ENCODE results near the gene CYFIP1. TPM values are rescaled to one million over a fixed set of nuclear protein-coding genes. Genes with fewer than 3 reads are reported as not detected.
"Not testable (repeated sequence)": the region's sequence is repeated elsewhere in the genome, so short reads cannot be mapped to it uniquely, and the experiment has no call there.

The CYFIP1 gene
- polyA plus RNA-seq, 3 donors, result 47.1 to 85.5 (median 63.8) TPM

DNA sequence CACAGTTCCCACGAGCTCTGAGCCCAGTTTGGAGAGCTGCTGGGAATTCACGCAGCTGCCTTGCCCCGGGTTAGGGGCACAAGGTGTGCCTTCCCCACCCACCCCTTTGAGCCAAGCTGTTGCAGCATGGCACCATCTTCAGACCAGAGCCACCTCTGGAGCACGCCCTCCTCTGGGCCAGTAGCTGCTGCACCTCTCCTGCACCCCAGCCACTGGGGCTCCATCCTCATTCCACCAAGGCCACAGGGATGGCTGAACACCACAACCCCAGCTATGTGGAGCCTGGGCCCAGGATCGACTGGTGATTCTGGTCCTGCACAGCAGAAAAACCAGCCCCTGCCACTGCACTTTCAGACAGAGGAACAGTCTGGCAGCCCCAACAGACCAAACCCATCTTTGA lies 33.5 kb upstream of the CYFIP1 start:
- Mint-ChIP-seq H3K9me3 (no peaks in the 10 kb centered on the region), H3K27me3 (ENCODE audit: low read depth in 3 of 3) (no peaks in the 10 kb centered on the region), H3K27ac (peak overlapping the region in 1 of 7 donors; percentile 43), H3K4me1 (peaks cover 6% of the 10 kb centered on the region), H3K36me3 (peaks cover 44 to 64% of the 10 kb centered on the region in 2 donors), H3K4me3 (no peak overlapping the region)
- intact Hi-C loops (cut with micrococcal nuclease), result no loop called here
- H3K4me1 ChIP-seq (ENCODE audit: control insufficient read depth in 1 of 2, insufficient read depth in 2 of 2, low read length in 2 of 2), result no peaks in the 10 kb centered on the region
- H3K27ac ChIP-seq (ENCODE audit: low read depth in 1 of 2, low read length in 2 of 2), result no peak overlapping the region
- H3K36me3 ChIP-seq (replicated peaks in 1 of 2; ENCODE audit: control insufficient read depth in 1 of 2, insufficient read depth in 2 of 2, low read length in 2 of 2), result peaks cover 52 to 62% of the 10 kb centered on the region in 2 donors
- TF ChIP-seq, protein P1, sequence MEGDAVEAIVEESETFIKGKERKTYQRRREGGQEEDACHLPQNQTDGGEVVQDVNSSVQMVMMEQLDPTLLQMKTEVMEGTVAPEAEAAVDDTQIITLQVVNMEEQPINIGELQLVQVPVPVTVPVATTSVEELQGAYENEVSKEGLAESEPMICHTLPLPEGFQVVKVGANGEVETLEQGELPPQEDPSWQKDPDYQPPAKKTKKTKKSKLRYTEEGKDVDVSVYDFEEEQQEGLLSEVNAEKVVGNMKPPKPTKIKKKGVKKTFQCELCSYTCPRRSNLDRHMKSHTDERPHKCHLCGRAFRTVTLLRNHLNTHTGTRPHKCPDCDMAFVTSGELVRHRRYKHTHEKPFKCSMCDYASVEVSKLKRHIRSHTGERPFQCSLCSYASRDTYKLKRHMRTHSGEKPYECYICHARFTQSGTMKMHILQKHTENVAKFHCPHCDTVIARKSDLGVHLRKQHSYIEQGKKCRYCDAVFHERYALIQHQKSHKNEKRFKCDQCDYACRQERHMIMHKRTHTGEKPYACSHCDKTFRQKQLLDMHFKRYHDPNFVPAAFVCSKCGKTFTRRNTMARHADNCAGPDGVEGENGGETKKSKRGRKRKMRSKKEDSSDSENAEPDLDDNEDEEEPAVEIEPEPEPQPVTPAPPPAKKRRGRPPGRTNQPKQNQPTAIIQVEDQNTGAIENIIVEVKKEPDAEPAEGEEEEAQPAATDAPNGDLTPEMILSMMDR (IDR thresholded peaks at IDR 0.05), result no peak
- no peak overlapping the region for H3K4me3 ChIP-seq (replicated peaks in 1 of 3; ENCODE audit: low read depth in 2 of 3, low read length in 3 of 3)
- DNase-seq, result no peak
- WGBS (ENCODE audit: insufficient coverage), result 93% methylated on average over 5 of the region's 5 CpGs
- H3K4me2 ChIP-seq (replicated peaks; ENCODE audit: extremely low read depth, low read length, poor library complexity, severe bottlenecking), result no peak overlapping the region
- no peaks in the 10 kb centered on the region for H3K9me3 ChIP-seq (replicated peaks in 1 of 2; ENCODE audit: control insufficient read depth in 1 of 2, insufficient read depth in 1 of 2, low read length in 2 of 2)
- no peaks in the 10 kb centered on the region for H3K27me3 ChIP-seq (ENCODE audit: control insufficient read depth in 2 of 2, insufficient read depth in 2 of 2, low read length in 2 of 2)
- H2AFZ ChIP-seq (ENCODE audit: insufficient read depth, low read depth, low read length, poor library complexity, severe bottlenecking), result no peak overlapping the region
- H3K9ac ChIP-seq (ENCODE audit: insufficient read depth, low read length, poor library complexity, severe bottlenecking), result no peak overlapping the region
- H4K20me1 ChIP-seq (ENCODE audit: insufficient read depth, low read length), result no peaks in the 10 kb centered on the region
- no peaks in the 10 kb centered on the region for H3K79me2 ChIP-seq (ENCODE audit: insufficient read depth, low read length)

DNA sequence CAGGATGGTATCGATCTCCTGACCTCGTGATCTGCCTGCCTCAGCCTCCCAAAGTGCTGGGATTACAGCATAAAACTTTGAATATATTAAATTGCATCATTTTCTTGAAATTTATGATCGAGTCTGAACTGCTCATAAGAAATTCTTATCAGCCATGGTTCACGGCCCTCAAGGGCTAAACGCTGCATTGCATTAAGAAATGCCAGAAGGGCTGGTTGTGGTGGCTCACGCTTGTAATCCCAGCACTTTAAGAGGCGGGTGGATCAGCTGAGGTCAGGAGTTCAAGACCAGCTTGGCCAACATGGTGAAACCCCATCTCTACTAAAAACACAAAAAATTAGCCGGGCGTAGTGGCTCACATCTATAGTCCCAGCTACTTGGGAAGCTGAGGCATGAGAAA lies 32.4 kb upstream of the CYFIP1 start:
- H3K36me3 Mint-ChIP-seq, result peaks cover 41 to 63% of the 10 kb centered on the region in 2 donors
- H3K4me1 ChIP-seq (ENCODE audit: control insufficient read depth in 1 of 2, insufficient read depth in 2 of 2, low read length in 2 of 2); H3K4me3 Mint-ChIP-seq; DNase-seq; H3K27ac Mint-ChIP-seq; H3K4me3 ChIP-seq (replicated peaks in 1 of 3; ENCODE audit: low read depth in 2 of 3, low read length in 3 of 3); H3K9me3 Mint-ChIP-seq; H3K79me2 ChIP-seq (ENCODE audit: insufficient read depth, low read length); H3K9me3 ChIP-seq (replicated peaks in 1 of 2; ENCODE audit: control insufficient read depth in 1 of 2, insufficient read depth in 1 of 2, low read length in 2 of 2); H3K27me3 Mint-ChIP-seq (ENCODE audit: low read depth in 3 of 3); intact Hi-C loops (cut with micrococcal nuclease); H3K27me3 ChIP-seq (ENCODE audit: control insufficient read depth in 2 of 2, insufficient read depth in 2 of 2, low read length in 2 of 2); H3K4me2 ChIP-seq (replicated peaks; ENCODE audit: extremely low read depth, low read length, poor library complexity, severe bottlenecking); H3K4me1 Mint-ChIP-seq; H4K20me1 ChIP-seq (ENCODE audit: insufficient read depth, low read length); H3K27ac ChIP-seq (ENCODE audit: low read depth in 1 of 2, low read length in 2 of 2); H3K9ac ChIP-seq (ENCODE audit: insufficient read depth, low read length, poor library complexity, severe bottlenecking); H2AFZ ChIP-seq (ENCODE audit: insufficient read depth, low read depth, low read length, poor library complexity, severe bottlenecking): not testable (repeated sequence)
- peaks cover 48 to 62% of the 10 kb centered on the region in 2 donors for H3K36me3 ChIP-seq (replicated peaks in 1 of 2; ENCODE audit: control insufficient read depth in 1 of 2, insufficient read depth in 2 of 2, low read length in 2 of 2)
- 100% methylated on average over 5 of the region's 9 CpGs for WGBS (ENCODE audit: insufficient coverage)
